Stimulated activated CD4-positive, alpha-beta T cell treated with anti-CD3 and anti-CD28 coated beads, Interleukin-1b, Interleukin-23, amount 100 ng/mL, for 48 hours (primary cell): Measurements from ENCODE around the gene HCAR1.
"Not testable (repeated sequence)": the region's sequence is repeated elsewhere in the genome, so short reads cannot be mapped to it uniquely, and the experiment has no call there.

Source experiments
- DNase-seq: peaks from one replicate; pipeline ENCODE4 v3.0.0-alpha.2; 2020

Gene HCAR1

GRCh38 chr12:122730215-122731014 is at the start of gene HCAR1:
HCAR1 (minus strand) TSS chr12:122730844; CDS start chr12:122730339, 505 bp downstream.
- peak; percentile 75 for DNase-seq

- no peak for DNase-seq
These were observed 26.9 kb upstream of the HCAR1 start for GRCh38 chr12:122757568-122757967.

GRCh38 chr12:122754790-122755189 is 24.1 kb upstream of the HCAR1 start:
- DNase-seq = no peak

GRCh38 chr12:122753319-122753650 is 22.6 kb upstream of the HCAR1 start:
- no peak for DNase-seq

- peak; percentile 99 for DNase-seq
These were observed 22.0 kb upstream of the HCAR1 start, which contains the start of gene DENR for GRCh38 chr12:122752464-122753318. DENR (plus strand) TSS chr12:122752824; CDS start chr12:122753702, 878 bp downstream.

- DNase-seq = not testable (repeated sequence)
These were observed 20.3 kb upstream of the HCAR1 start for GRCh38 chr12:122750781-122751515.

- no peak for DNase-seq
These were observed 19.1 kb upstream of the HCAR1 start for GRCh38 chr12:122749569-122750332.

- no peak for DNase-seq
These were observed 16.8 kb upstream of the HCAR1 start for GRCh38 chr12:122747224-122748135.

GRCh38 chr12:122743895-122744525 is 13.4 kb upstream of the HCAR1 start:
- DNase-seq = no peak

GRCh38 chr12:122740351-122740750 is 9.7 kb upstream of the HCAR1 start:
- DNase-seq = no peak

GRCh38 chr12:122738571-122738970 is 7.9 kb upstream of the HCAR1 start:
- no peak for DNase-seq

GRCh38 chr12:122732611-122733010 is 2.0 kb upstream of the HCAR1 start:
- no peak for DNase-seq

GRCh38 chr12:122732170-122732569 is 1.5 kb upstream of the HCAR1 start:
- DNase-seq = no peak

GRCh38 chr12:122729583-122730214 is 945 bp downstream of the HCAR1 start:
- no peak for DNase-seq

- no peak for DNase-seq
These were observed 4.5 kb downstream of the HCAR1 start for GRCh38 chr12:122726080-122726558.

- DNase-seq = no peak
These were observed 5.1 kb downstream of the HCAR1 start for GRCh38 chr12:122725452-122726079.

- no peak for DNase-seq
These were observed 5.9 kb downstream of the HCAR1 start for GRCh38 chr12:122724641-122725243.

GRCh38 chr12:122722387-122722786 is 8.3 kb downstream of the HCAR1 start:
- DNase-seq = no peak

GRCh38 chr12:122721057-122721545 is 9.5 kb downstream of the HCAR1 start:
- DNase-seq = no peak
